Measurements from ENCODE around the gene ELMO1. TPM values are rescaled to one million over a fixed set of nuclear protein-coding genes. Genes with fewer than 3 reads are reported as not detected.

The ELMO1 gene
- total RNA-seq, 4 donors from 2014 or later, result 11.5 to 19.9 (median 17.4) TPM

GRCh38 chr7:36972140-36972518 is 476.5 kb downstream of the ELMO1 start:
- DNase-seq (ENCODE audit: low spot score in 2 of 2), result no peak
- TF ChIP-seq POLR2A (IDR thresholded peaks at IDR 0.05) (no peak), CTCF (IDR thresholded peaks at IDR 0.05) (no peak)
- 72 to 78% methylated on average over 5 of the region's 5 CpGs for WGBS, 2 donors
- H3K4me3 ChIP-seq (ENCODE audit: low read depth, poor library complexity, severe bottlenecking), result no peak overlapping the region
- intact Hi-C loops (cut with DNase I; ENCODE audit: low total_unique reads), result no loop called here

GRCh38 chr7:36971515-36972139 is 477.0 kb downstream of the ELMO1 start:
- intact Hi-C loops (cut with DNase I; ENCODE audit: low total_unique reads), result no loop called here
- 83 to 85% methylated on average over 9 of the region's 9 CpGs for WGBS, 2 donors
- H3K4me3 ChIP-seq (ENCODE audit: low read depth, poor library complexity, severe bottlenecking), result no peak overlapping the region
- DNase-seq (ENCODE audit: low spot score in 2 of 2), result no peak
- no peak for TF ChIP-seq CTCF (IDR thresholded peaks at IDR 0.05)
- TF ChIP-seq POLR2A (IDR thresholded peaks at IDR 0.05), result no peak

- WGBS, 2 donors, result 86 to 89% methylated on average over 5 of the region's 5 CpGs
- DNase-seq (ENCODE audit: low spot score in 2 of 2), result no peak
- TF ChIP-seq POLR2A (IDR thresholded peaks at IDR 0.05) (no peak), CTCF (IDR thresholded peaks at IDR 0.05) (no peak)
- intact Hi-C loops (cut with DNase I; ENCODE audit: low total_unique reads), result no loop called here
- H3K4me3 ChIP-seq (ENCODE audit: low read depth, poor library complexity, severe bottlenecking), result no peak overlapping the region
Measured at GRCh38 chr7:36970551-36971514, 477.8 kb downstream of the ELMO1 start.

- intact Hi-C loops (cut with DNase I; ENCODE audit: low total_unique reads), result no loop called here
Measured at GRCh38 chr7:36969376-36969775, 479.3 kb downstream of the ELMO1 start.

GRCh38 chr7:36967387-36967786 is 481.3 kb downstream of the ELMO1 start:
- no peak overlapping the region for H3K4me3 ChIP-seq (ENCODE audit: low read depth, poor library complexity, severe bottlenecking)
- 38 to 44% methylated on average over 4 of the region's 4 CpGs for WGBS, 2 donors
- peak in 1 of 2 donors; percentile 43 for DNase-seq (ENCODE audit: low spot score in 2 of 2)
- TF ChIP-seq POLR2A (IDR thresholded peaks at IDR 0.05) (no peak), CTCF (IDR thresholded peaks at IDR 0.05) (no peak)
- intact Hi-C loops (cut with DNase I; ENCODE audit: low total_unique reads), result no loop called here

More at GRCh38 chr7:36969376-36969775, 479.3 kb downstream of the ELMO1 start:
- no peak overlapping the region for H3K4me3 ChIP-seq (ENCODE audit: low read depth, poor library complexity, severe bottlenecking)
- no peak for TF ChIP-seq CTCF (IDR thresholded peaks at IDR 0.05)
- TF ChIP-seq POLR2A (IDR thresholded peaks at IDR 0.05), result no peak
- no peak for DNase-seq (ENCODE audit: low spot score in 2 of 2)

Data from lower leg skin (tissue), 4 donors.